GM12873 (cell line): Measurements from ENCODE around the gene SNX14.

Experiments
- CTCF ChIP-seq: IDR thresholded peaks from 2 replicates; pipeline ENCODE4 v1.5.1; 2012; ENCODE audit warnings: low read depth, mild to moderate bottlenecking, moderate library complexity, low read length, control low read depth; ENCODE audit not compliant: insufficient read depth; ENCODE audit errors: missing control alignments

SNX14 gene

DNA sequence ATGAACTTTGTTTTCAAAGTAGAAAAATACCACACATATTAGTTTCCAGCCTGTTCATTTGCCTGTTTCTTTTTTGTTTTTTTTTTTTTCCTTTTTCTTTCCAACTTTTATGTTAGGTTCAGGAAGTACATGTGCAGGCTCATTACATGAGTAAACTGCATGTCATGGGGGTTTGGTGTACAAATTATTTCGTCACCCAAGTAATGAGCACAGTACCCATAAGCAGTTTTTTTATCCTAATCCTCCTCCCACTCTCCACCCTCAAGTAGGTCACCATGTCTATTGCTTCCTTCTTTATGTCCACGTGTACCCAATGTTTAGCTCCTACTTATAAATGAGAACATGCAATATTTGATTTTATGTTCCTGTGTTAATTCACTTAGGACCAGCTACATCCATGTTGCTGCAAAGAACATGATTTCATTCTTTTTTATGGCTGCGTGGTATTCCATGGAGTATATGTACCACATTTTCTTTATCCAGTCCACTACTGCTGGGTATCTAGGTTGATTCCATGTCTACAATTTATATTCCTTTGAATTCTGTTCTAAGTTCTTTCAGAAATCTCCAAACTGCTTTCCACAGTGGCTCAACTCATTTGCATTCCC, 31.8 kb downstream of the SNX14 start:
- no peak for TF ChIP-seq CTCF

DNA sequence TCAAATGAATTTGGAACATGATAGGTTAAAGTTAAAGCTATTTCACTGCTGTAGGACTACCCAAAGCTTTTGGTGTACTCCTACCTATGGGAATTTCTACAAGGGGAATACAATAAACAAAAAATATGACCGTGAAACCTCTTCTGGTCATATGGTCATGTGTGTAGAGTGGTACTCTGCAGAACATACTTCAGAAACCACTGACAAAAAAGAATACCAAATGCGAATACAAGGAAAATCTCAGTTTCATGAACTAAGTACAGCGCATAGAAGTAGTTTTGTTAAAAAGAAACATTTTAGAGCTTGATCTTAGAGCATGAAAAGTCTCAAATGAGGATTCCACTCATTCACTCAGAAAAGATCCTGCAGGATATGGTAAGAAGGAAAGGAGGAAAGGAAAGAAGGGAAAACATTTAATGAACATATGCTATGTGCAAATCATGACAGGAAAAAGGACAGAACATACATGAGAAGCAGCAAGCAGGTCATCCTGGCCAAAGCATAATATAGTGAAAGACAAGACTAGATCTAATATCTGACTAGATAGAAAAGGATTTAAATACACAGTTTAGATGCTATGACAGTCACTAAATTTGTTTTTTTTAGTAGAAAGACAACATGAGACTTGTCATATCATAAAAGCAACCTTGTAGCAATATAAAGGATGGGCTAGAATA, 36.5 kb downstream of the SNX14 start:
- no peak for TF ChIP-seq CTCF

GRCh38 chr6:85552652-85553051, 41.0 kb downstream of the SNX14 start:
- no peak for TF ChIP-seq CTCF

DNA sequence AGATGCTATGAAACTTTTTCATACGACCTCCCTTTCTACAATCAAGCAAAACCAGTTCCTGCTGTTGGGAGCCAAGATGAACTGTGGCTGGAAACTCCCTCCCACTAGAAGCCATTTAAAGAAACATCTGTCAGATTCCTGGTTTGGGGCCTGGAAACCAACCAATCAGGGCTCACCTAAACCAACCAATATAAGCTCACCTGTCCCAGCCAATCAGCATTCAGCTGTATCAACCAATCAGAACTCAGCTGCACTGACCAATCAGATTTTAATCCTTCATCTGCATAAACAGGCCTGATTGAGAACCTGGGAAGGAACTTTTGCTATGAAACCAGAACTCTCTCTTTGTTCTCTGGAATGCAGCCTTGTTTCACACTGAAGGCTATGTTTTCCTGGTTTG, 42.4 kb downstream of the SNX14 start:
- no peak for TF ChIP-seq CTCF

- no peak for TF ChIP-seq CTCF
These were observed 45.9 kb downstream of the SNX14 start for GRCh38 chr6:85547719-85548118.

DNA sequence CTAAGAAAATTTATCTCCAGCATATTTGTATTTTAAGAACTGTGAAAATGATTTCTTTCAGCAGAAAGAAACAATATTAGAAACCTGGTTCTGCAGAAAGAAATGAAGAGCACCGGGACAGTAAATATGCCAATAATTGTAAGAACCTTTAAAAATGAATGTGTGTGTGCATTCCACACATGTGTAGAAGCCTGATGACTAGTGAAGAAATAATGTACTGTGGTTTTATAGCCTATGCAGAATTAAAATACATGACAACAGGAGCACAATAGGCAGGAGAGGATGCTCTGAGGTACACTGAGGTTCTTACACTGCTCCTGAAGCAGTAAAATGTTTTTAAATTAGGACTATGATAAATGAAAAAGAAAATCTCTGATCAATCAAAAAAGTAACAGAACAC, 48.9 kb downstream of the SNX14 start:
- TF ChIP-seq CTCF = no peak

GRCh38 chr6:85537055-85537494, 56.6 kb downstream of the SNX14 start:
- TF ChIP-seq CTCF = peak; percentile 28
